SHP77 (cell line): ENCODE data around the gene GRB7.
"Not testable (repeated sequence)": the region's sequence is repeated elsewhere in the genome, so short reads cannot be mapped to it uniquely, and the experiment has no call there.

Source experiments
- DNase-seq, 2 experiments: peaks; one replicate each; lab custom pipeline; 2025; lab: John Stamatoyannopoulos, UW

GRB7 gene

GRCh38 chr17:39752241-39752881, 14.6 kb downstream of the GRB7 start:
- no peak for DNase-seq

GRCh38 chr17:39753514-39754160, 15.9 kb downstream of the GRB7 start:
- peak in 1 of 2 experiments; percentile 36 for DNase-seq

DNA sequence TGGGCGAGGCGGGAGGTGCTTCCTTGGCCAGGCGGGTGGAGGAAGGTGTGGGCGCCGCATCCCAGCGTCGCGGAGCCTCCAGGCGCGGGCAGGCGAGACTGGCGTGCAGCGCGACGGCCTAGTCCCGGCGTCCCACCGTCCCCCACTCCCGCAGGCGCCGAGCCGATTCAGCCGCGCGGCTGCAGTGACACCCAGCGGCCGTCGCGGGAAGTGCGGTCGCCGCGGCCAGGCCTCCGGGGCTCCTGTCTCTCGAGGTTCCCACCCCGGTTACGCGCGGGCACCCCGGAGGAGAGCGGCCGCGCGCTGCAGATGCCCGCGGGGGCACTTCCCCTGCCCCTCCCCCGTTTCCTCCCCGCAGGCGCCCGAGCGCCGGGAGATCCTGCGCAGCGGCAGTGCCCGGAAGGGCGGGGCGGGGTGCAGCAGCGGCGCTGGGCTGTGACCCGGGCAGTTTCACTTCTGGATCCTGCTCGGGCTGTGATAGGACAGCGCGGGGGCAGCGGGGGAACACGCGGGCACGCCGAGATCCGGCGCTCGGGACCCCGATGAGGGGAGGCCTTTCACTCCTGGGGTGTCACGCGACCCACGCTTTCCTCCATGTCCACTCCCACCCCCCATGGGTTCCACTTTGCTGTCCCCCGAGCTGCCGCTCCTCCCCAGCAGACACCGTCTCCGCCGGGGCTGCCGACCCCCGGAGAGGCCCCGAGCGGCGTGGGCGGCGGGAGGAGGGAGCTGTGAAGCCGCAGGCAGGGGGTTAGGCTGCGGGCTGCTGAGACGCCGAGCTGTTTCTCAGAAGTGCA, 16.6 kb downstream of the GRB7 start:
- DNase-seq, result peak; percentile 51 to 78

- DNase-seq, result no peak
Measured at GRCh38 chr17:39754958-39755553, 17.3 kb downstream of the GRB7 start.

GRCh38 chr17:39755554-39756379, 18.0 kb downstream of the GRB7 start:
- no peak for DNase-seq

GRCh38 chr17:39756380-39757079, 18.8 kb downstream of the GRB7 start:
- no peak for DNase-seq

GRCh38 chr17:39757176-39757662, 19.5 kb downstream of the GRB7 start:
- no peak for DNase-seq

- no peak for DNase-seq
Measured at GRCh38 chr17:39757931-39758873, 20.5 kb downstream of the GRB7 start.

GRCh38 chr17:39759204-39759603, 21.5 kb downstream of the GRB7 start:
- DNase-seq, result no peak

GRCh38 chr17:39761861-39762496, 24.2 kb downstream of the GRB7 start:
- no peak for DNase-seq

- DNase-seq, result no peak
Measured at GRCh38 chr17:39763051-39763820, 25.5 kb downstream of the GRB7 start.

DNA sequence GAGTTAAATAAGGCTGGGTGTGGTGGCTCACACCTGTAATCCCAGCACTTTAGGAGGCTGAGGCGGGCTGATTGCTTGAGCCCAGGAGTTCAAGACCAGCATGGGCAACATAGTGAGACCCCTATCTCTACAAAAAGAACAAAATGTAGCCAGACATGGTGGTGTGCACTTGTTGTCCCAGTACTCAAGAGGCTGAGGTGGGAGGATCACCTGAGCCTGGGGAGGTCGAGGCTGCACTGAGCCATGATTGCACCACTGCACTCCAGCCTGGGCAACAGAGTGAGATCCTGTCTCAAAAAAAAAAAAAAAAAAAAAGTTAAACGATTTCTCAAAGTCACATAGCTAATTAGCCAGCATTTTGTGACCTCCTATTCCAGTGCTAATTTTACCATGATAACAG, 26.4 kb downstream of the GRB7 start:
- DNase-seq, result not testable (repeated sequence)

GRCh38 chr17:39765175-39765574, 27.4 kb downstream of the GRB7 start:
- DNase-seq, result no peak

GRCh38 chr17:39765766-39766165, 28.0 kb downstream of the GRB7 start:
- DNase-seq, result no peak

DNA sequence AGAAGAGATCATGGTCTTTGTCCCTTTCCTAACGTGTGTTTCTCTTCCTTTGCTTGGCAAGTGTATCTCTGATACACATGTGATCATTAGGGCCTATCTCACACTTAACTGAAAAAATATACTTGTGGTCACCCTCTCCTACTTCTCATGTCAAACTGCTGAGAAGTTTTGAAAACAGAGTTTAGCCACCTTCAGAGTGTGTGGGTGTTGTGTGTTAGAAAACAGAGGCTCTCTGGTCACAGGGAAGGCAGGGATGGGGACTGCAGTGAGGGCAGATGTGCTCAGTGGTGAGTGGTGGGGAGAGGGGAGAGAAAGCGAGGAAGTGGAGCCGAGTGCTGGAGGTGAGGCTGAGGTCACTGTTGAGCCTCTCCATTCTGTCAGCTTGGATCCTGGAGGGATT, 29.4 kb downstream of the GRB7 start:
- no peak for DNase-seq

DNA sequence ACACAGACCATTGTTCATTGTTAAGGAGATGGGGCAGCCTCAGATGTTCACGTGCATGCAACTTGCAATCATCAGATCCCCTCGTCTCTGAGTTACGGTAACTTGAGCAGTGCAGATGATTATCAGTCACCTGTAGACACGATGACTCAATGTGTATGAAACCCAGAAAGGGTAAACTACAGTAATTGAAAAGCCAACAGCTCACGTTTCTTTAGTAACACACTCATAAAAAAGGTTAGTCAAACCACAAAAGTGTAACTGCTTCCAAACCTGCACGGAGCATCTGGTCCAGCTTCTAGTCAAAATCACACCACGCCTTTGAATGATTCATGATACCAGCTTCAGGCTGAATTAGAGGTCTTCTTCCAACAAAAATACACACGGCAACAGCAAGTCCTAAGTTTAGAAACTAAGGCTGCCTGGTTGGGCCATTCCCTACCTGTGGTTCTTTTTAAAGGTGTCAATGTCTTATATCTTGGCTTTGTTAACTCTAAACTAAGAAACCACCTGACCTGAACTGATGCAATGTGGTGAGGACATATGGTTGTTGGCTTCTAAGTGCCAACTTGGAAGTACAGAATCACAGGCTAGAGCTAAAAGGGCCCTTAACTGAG, 32.3 kb downstream of the GRB7 start:
- DNase-seq, result no peak

DNA sequence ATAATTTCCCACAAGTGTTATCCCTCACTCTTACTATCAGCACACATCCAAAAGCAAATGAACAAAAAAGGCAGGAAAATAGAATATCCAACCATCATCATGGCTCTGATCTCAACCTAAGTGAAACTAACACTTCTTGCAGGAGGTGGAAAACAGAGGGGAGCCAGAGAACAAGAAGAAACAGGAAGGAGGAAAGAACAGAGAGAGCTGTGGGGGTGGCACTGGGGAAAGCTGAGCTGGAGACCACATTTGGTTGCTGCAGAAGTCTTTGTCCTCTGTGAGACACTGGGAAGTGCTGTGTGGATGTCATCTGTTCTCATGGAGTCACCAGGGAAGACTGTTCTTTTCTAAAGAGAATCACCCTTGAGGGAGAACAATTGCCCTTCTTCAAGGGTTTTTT, 34.7 kb downstream of the GRB7 start:
- DNase-seq, result no peak
